GM19452 (cell line): ENCODE data around the gene FBLN7.

Source experiments
- ATAC-seq: cut with Tn5 transposase; IDR thresholded peaks from one replicate; pipeline ENCODE4 v1.9.1; 2021; ENCODE audit not compliant: unreplicated experiment

The FBLN7 gene

DNA sequence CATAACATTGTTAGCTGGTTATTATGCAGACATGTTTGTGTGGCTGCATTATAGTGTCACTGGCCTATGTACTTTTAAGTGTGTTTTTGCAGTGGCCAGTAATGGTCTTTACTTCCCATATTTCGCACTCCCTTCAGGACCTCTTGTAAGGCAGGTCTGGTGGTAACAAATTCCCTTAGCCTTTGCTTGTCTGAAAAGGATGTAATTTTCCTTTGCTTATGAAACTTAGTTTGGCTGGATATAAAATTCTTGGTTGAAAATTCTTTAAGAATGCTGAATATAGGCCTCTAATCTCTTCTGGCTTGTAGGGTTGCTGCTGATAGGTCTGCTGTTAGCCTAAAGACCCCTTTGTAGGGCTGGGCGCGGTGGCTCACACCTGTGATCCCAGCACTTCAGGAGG, 82.0 kb downstream of the FBLN7 start:
- ATAC-seq = no peak

DNA sequence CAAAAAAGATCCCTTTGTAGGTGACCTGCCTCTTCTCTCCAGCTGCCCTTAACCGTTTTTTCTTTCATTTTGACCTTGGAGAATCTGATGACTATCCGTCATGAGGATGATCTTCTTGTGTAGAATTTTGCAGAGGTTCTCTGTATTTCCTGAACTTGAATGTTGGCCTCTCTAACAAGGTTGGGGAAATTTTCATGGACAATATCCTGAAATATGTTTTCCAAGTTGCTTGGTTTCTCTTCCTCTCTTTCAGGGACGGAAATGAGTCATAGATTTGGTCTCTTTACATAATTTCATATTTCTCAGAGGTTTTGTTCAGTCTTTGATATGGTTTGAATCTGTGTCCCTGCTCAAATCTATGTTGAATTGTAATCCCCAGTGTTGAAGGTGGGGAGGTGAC, 82.6 kb downstream of the FBLN7 start:
- ATAC-seq = no peak

DNA sequence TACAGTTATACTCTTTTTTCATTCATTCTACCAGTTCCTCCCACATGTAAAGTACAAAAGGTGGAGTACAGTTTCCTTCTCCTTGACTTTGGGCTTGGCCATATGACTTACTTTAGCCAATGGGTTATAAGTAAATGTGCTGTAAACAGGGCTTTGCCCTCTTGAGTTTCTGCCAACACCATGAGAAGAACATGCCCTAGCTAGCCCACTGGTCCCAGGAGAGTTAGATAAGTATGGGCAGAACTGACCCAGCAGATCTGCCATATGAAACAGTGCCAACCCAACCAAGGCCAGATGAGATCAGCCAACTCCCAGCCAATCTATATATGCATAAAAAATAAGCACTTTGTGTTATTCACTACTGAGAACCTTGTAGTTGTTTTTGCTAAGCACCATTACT, 91.2 kb downstream of the FBLN7 start:
- ATAC-seq = no peak

GRCh38 chr2:112230371-112230770, 92.2 kb downstream of the FBLN7 start:
- no peak for ATAC-seq
